CD14-positive monocyte (primary cell): ENCODE measurements around the gene SH3PXD2A. TPM values are rescaled to one million over a fixed set of nuclear protein-coding genes. Genes with fewer than 3 reads are reported as not detected.

Source experiments
- DNase-seq, 3 donors: peaks; one replicate each; pipeline ENCODE4 v3.0.0-alpha.2; 2011 to 2022
- H2AFZ ChIP-seq: 2 replicates; pipeline ENCODE4 v1.6.0; 2012; ENCODE audit warnings: mild to moderate bottlenecking, low read depth, low read length, inconsistent platforms; ENCODE audit not compliant: insufficient read depth, poor library complexity, severe bottlenecking
- H3K27ac ChIP-seq, 2 donors: 1 replicate in 1 of 2; 2 replicates in 1 of 2; pipeline ENCODE4 v1.5.1; 2012 to 2013; ENCODE audit warnings: low read length in 2 of 2, control low read depth in 1 of 2, inconsistent platforms in 1 of 2, low read depth in 1 of 2, mild to moderate bottlenecking in 1 of 2
- H3K27me3 ChIP-seq, 2 donors: one replicate each; pipeline versions ENCODE4 v1.6.0 to v1.6.1; 2011 to 2013; ENCODE audit warnings: low read length in 2 of 2; ENCODE audit not compliant: control insufficient read depth in 2 of 2, insufficient read depth in 2 of 2
- H3K36me3 ChIP-seq, 2 donors: replicated peaks in 1 of 2; 1 replicate in 1 of 2; 2 replicates in 1 of 2; pipeline versions ENCODE4 v1.5.1 to v1.6.1; 2012 to 2013; ENCODE audit warnings: low read length in 2 of 2, control low read depth in 1 of 2, inconsistent platforms in 1 of 2, mild to moderate bottlenecking in 1 of 2; ENCODE audit not compliant: insufficient read depth in 2 of 2, control insufficient read depth in 1 of 2
- H3K4me1 ChIP-seq, 2 donors: 1 replicate in 1 of 2; 2 replicates in 1 of 2; pipeline versions ENCODE4 v1.5.1 to v1.6.1; 2012 to 2013; ENCODE audit warnings: low read length in 2 of 2, control low read depth in 1 of 2, inconsistent platforms in 1 of 2, mild to moderate bottlenecking in 1 of 2, moderate library complexity in 1 of 2; ENCODE audit not compliant: insufficient read depth in 2 of 2, control insufficient read depth in 1 of 2
- H3K4me2 ChIP-seq: replicated peaks from 2 replicates; pipeline ENCODE3; 2012; ENCODE audit warnings: low read length, moderate library complexity, mild to moderate bottlenecking; ENCODE audit not compliant: poor library complexity, severe bottlenecking; ENCODE audit errors: extremely low read depth
- H3K4me3 ChIP-seq, 3 experiments: fragments of 200-600 bp in 1 of 3; sonication (generic) in 1 of 3; replicated peaks in 1 of 3; 1 replicate in 2 of 3; 2 replicates in 1 of 3; pipeline ENCODE4 v1.5.1; 2011 to 2013; ENCODE audit warnings: low read length in 3 of 3, mild to moderate bottlenecking in 3 of 3, control low read depth in 2 of 3, low read depth in 2 of 3, inconsistent platforms in 1 of 3, moderate library complexity in 1 of 3
- H3K79me2 ChIP-seq: 2 replicates; pipeline ENCODE4 v1.6.0; 2012; ENCODE audit warnings: mild to moderate bottlenecking, control low read depth, inconsistent platforms, low read length, moderate library complexity; ENCODE audit not compliant: insufficient read depth
- H3K9ac ChIP-seq: 2 replicates; pipeline ENCODE4 v1.6.0; 2017; ENCODE audit warnings: low read length, mild to moderate bottlenecking; ENCODE audit not compliant: insufficient read depth, poor library complexity, severe bottlenecking
- H3K9me3 ChIP-seq, 2 donors: replicated peaks in 1 of 2; 1 replicate in 1 of 2; 2 replicates in 1 of 2; pipeline versions ENCODE4 v1.5.1 to v1.6.1; 2012 to 2013; ENCODE audit warnings: low read length in 2 of 2, control low read depth in 1 of 2; ENCODE audit not compliant: control insufficient read depth in 1 of 2, insufficient read depth in 1 of 2
- H4K20me1 ChIP-seq: 2 replicates; pipeline ENCODE4 v1.6.0; 2012; ENCODE audit warnings: mild to moderate bottlenecking, low read length, control low read depth, moderate library complexity; ENCODE audit not compliant: insufficient read depth
- H3K27ac Mint-ChIP-seq, 7 donors: one replicate each; pipeline ENCODE4 v1.8.0; 2020; ENCODE audit warnings: mild to moderate bottlenecking in 7 of 7, mixed read lengths in 7 of 7, moderate library complexity in 6 of 7, inconsistent platforms in 2 of 7
- H3K27me3 Mint-ChIP-seq, 3 donors: one replicate each; pipeline ENCODE4 v1.8.0; 2021 to 2022; ENCODE audit warnings: low read depth in 3 of 3, mild to moderate bottlenecking in 3 of 3, mixed read lengths in 3 of 3, moderate library complexity in 3 of 3, inconsistent platforms in 1 of 3
- H3K36me3 Mint-ChIP-seq, 2 donors: one replicate each; pipeline ENCODE4 v1.8.0; 2020; ENCODE audit warnings: mixed read lengths in 2 of 2, inconsistent platforms in 1 of 2, mild to moderate bottlenecking in 1 of 2
- H3K4me1 Mint-ChIP-seq: one replicate; pipeline ENCODE4 v1.8.0; 2020; ENCODE audit warnings: mild to moderate bottlenecking, mixed read lengths
- H3K4me3 Mint-ChIP-seq, 2 donors: one replicate each; pipeline ENCODE4 v1.8.0; 2020; ENCODE audit warnings: mild to moderate bottlenecking in 2 of 2, mixed read lengths in 2 of 2, moderate library complexity in 1 of 2
- H3K9me3 Mint-ChIP-seq, 7 donors: one replicate each; pipeline ENCODE4 v1.8.0; 2020 to 2022; ENCODE audit warnings: mixed read lengths in 7 of 7, mild to moderate bottlenecking in 6 of 7, moderate library complexity in 6 of 7, inconsistent platforms in 2 of 7
- WGBS: methylation state at CpG from one replicate; pipeline ENCODE4 v1.1.5; 2013; ENCODE audit warnings: missing lambda C conversion rate; ENCODE audit not compliant: insufficient coverage; 5-methylcytosine and 5-hydroxymethylcytosine counted together
- intact Hi-C, 2 donors: fragments of 100-400 bp; cut with micrococcal nuclease; formaldehyde crosslinking; loops; one replicate each; pipeline versions ENCODE4 v1.15.0 to v1.15.1; 2023
- polyA plus RNA-seq, 3 donors: library from polyadenylated mRNA; depleted of rRNA in 1 of 3; unstranded in 2 of 3; stranded (reverse) in 1 of 3; fragments of 300-500 nt in 2 of 3; fragments of >200 nt in 1 of 3; fragmentation: Illumina TruSeq in 2 of 3; gene quantifications; 1 replicate in 2 of 3; 2 replicates in 1 of 3; pipeline ENCODE4 v1.2.3, GENCODE V29; 2012 to 2021
- TF ChIP-seq, protein P1 (sequence below): fragments of 200-600 bp; IDR thresholded peaks from one replicate; pipeline ENCODE4 v1.8.0; 2022; ENCODE audit warnings: antibody characterized with exemption, mild to moderate bottlenecking

SH3PXD2A gene
- polyA plus RNA-seq, 3 donors = 0.01 to 0.76 (median 0.05) TPM

DNA sequence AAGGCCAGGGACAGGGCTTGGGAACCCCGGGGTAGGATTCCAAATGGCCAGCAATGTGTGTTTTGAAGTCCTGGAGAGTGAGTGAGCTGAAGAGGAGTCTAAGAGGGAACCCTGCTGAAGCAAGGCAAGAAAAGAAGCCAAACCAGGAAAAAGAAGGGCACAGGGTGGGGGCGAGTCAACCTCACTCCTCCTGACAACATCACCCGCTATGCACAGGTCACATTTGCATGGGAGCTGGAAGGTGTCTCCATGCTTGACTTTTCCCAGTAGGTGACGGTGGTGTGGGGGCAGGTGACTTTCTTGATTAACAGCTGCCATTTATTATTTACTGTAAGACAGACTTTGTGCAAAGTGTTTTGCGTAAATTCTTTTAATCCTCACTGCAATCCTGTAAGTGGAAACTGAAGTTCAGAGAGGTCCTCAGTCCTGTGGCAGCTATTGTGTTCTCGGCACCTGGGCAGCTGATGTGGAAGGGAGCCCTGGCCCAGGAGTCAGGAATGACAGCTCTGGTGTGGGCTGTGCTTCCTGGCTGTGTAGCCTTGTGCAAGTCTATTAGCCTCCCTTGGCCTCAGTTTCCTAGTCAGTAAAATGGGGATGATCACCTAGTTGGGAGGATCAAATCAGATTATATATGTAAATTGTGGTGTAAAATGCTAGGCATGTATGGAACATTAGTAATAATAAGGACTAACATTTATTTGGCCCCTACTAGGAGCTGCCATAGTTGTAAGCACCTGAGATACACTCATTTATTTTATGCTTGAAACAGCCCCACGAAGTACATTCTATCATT lies 90.9 kb downstream of the SH3PXD2A start:
- Histone ChIP-seq H2AFZ (no peak overlapping the region), H3K4me3 (no peak overlapping the region), H3K4me2 (no peak overlapping the region), H3K27me3 (no peaks in the 10 kb centered on the region), H3K79me2 (no peaks in the 10 kb centered on the region), H3K9me3 (no peaks in the 10 kb centered on the region), H3K27ac (no peak overlapping the region), H3K9ac (no peak overlapping the region), H3K36me3 (no peaks in the 10 kb centered on the region), H3K4me1 (peaks cover 30 to 34% of the 10 kb centered on the region in 2 donors), H4K20me1 (no peaks in the 10 kb centered on the region)
- intact Hi-C loops = no loop called here
- Mint-ChIP-seq H3K9me3 (peaks cover 0 to 5% (median 0%) of the 10 kb centered on the region in 7 donors), H3K4me3 (peak overlapping the region in 1 of 2 donors; percentile 73), H3K27me3 (peaks cover 2 to 8% (median 3%) of the 10 kb centered on the region in 3 donors), H3K27ac (no peak overlapping the region), H3K36me3 (no peaks in the 10 kb centered on the region), H3K4me1 (peaks cover 62% of the 10 kb centered on the region)
- WGBS = 100% methylated on average over 3 of the region's 7 CpGs
- TF ChIP-seq, protein P1, sequence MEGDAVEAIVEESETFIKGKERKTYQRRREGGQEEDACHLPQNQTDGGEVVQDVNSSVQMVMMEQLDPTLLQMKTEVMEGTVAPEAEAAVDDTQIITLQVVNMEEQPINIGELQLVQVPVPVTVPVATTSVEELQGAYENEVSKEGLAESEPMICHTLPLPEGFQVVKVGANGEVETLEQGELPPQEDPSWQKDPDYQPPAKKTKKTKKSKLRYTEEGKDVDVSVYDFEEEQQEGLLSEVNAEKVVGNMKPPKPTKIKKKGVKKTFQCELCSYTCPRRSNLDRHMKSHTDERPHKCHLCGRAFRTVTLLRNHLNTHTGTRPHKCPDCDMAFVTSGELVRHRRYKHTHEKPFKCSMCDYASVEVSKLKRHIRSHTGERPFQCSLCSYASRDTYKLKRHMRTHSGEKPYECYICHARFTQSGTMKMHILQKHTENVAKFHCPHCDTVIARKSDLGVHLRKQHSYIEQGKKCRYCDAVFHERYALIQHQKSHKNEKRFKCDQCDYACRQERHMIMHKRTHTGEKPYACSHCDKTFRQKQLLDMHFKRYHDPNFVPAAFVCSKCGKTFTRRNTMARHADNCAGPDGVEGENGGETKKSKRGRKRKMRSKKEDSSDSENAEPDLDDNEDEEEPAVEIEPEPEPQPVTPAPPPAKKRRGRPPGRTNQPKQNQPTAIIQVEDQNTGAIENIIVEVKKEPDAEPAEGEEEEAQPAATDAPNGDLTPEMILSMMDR = no peak
- DNase-seq = no peak

DNA sequence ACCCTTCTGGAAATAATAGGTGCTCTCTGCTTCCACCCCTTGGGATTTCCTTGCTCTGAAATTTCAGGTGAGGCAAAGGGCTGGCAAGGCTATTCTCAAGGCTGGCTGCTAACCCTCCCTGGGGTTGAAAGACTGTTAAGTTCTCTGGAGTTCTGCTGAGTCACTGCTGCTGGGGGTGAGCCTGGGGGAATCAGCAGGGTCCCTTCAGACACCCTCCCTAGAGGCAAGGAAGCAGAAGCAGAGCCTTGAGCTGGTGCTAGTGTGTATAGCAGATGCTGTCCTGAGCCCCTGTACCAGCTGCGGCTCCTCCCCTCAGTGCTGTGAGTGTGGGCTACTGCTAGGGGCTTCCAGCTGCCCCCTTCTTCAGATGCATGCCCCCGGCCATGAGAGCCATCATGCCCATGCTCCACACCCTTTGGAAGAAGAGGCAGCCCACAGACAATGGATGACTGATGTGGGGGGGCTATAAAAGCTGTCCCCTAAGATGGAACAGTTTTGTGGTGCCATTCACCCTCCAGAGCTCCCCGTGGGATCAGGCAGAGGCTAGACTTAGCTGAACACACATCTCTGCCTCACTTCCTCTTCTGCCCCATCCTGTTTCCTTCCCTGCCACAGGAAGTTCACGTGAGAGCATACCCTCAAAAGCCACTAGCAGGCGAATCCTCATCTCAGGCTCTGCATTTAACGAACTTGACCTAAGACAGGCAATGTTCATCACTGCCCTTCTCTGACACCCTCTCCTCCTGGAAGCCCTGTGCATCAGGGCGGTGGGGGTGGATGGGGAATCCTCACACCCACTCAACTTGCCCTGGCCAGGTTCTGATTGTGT lies 91.8 kb downstream of the SH3PXD2A start:
- intact Hi-C loops = no loop called here
- Mint-ChIP-seq H3K4me3 (peak overlapping the region in 1 of 2 donors; percentile 73), H3K9me3 (peaks cover 0 to 5% (median 0%) of the 10 kb centered on the region in 7 donors), H3K27ac (peak overlapping the region in 3 of 7 donors; percentile 5 to 76 (median 71)), H3K4me1 (peaks cover 62% of the 10 kb centered on the region), H3K36me3 (no peaks in the 10 kb centered on the region), H3K27me3 (peaks cover 2 to 5% (median 3%) of the 10 kb centered on the region in 3 donors)
- Histone ChIP-seq H3K4me2 (peak overlapping the region; percentile 45), H3K9ac (no peak overlapping the region), H3K27me3 (no peaks in the 10 kb centered on the region), H2AFZ (no peak overlapping the region), H3K9me3 (no peaks in the 10 kb centered on the region), H3K27ac (peak overlapping the region in 1 of 2 donors; percentile 5), H3K4me1 (peaks cover 39 to 43% of the 10 kb centered on the region in 2 donors), H3K36me3 (no peaks in the 10 kb centered on the region), H4K20me1 (no peaks in the 10 kb centered on the region), H3K79me2 (no peaks in the 10 kb centered on the region), H3K4me3 (peak overlapping the region in 1 of 3 experiments; percentile 44)
- DNase-seq = peak; percentile 62 to 81 (median 71)
- TF ChIP-seq, protein P1 = no peak
- WGBS = 0% methylated on average over 3 of the region's 7 CpGs
